ENCODE measurements around the gene SPAG9.

DNA sequence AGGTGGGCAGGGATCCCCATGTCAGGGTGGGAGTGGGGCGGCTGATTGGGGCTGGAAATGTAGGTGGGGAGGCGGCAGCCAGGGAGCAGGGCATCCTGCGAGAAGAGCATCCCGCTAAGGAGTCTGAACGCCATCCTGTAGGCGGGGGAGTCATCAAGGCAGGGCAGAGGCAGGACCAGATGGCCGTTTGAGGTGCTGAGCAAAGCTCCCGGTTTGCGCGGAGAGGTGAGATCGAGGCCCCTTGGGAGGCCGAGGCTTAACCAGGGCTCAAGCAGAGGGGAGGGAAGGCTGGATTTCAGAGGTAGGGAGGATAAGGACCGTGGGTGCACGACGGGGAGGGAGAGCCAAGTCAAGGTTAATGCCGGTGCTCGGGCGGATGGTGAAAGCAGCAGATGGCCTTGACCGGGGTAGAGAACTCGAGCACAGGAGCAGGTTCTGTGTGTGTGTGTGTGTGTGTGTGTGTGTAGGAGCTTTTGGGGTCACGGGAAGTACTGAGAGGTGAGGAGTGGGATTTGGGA, 45.1 kb upstream of the SPAG9 start:
- TF ChIP-seq, protein P1, sequence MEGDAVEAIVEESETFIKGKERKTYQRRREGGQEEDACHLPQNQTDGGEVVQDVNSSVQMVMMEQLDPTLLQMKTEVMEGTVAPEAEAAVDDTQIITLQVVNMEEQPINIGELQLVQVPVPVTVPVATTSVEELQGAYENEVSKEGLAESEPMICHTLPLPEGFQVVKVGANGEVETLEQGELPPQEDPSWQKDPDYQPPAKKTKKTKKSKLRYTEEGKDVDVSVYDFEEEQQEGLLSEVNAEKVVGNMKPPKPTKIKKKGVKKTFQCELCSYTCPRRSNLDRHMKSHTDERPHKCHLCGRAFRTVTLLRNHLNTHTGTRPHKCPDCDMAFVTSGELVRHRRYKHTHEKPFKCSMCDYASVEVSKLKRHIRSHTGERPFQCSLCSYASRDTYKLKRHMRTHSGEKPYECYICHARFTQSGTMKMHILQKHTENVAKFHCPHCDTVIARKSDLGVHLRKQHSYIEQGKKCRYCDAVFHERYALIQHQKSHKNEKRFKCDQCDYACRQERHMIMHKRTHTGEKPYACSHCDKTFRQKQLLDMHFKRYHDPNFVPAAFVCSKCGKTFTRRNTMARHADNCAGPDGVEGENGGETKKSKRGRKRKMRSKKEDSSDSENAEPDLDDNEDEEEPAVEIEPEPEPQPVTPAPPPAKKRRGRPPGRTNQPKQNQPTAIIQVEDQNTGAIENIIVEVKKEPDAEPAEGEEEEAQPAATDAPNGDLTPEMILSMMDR (IDR thresholded peaks at IDR 0.05), result no peak
- TF ChIP-seq ZFX (IDR thresholded peaks at IDR 0.05; ENCODE audit: borderline replicate concordance), result no peak
